ENCODE results near the gene TENM4. TPM values are rescaled to one million over a fixed set of nuclear protein-coding genes. Genes with fewer than 3 reads are reported as not detected.
"Not testable (repeated sequence)": the region's sequence is repeated elsewhere in the genome, so short reads cannot be mapped to it uniquely, and the experiment has no call there.

The TENM4 gene
- total RNA-seq, 4 donors from 2014 or later: 0.88 to 61.5 (median 4.0) TPM

GRCh38 chr11:78982473-78982872 lies 458.4 kb downstream of the TENM4 start:
- Histone ChIP-seq H3K4me3 (no peak overlapping the region), H3K27me3 (no peaks in the 10 kb centered on the region)

DNA sequence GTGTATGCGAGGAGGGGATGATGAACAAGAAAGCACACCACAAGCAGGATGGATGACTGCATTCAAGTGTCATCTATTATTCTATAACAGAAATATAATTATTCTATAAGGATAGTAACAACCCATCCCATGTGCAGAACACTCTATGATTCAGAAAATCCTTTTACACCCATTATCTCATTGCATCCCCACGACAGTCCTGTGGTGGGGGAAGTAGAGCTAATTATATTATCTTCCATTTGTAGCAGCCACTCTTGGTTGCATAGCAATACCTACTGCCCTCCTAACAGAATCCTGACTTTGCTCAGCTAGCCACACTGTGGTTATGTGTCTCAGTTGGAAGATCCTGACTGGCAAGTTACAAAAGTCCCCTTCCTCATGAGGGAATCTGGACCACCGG lies 459.7 kb downstream of the TENM4 start:
- intact Hi-C loops (cut with DNase I; ENCODE audit: low total_unique reads): no loop called here
- no peaks in the 10 kb centered on the region for H3K36me3 ChIP-seq
- no peak overlapping the region for H3K4me3 ChIP-seq

More at GRCh38 chr11:78982473-78982872, 458.4 kb downstream of the TENM4 start:
- DNase-seq: no peak
- intact Hi-C loops (cut with DNase I; ENCODE audit: low total_unique reads): no loop called here
- TF ChIP-seq, protein P1, sequence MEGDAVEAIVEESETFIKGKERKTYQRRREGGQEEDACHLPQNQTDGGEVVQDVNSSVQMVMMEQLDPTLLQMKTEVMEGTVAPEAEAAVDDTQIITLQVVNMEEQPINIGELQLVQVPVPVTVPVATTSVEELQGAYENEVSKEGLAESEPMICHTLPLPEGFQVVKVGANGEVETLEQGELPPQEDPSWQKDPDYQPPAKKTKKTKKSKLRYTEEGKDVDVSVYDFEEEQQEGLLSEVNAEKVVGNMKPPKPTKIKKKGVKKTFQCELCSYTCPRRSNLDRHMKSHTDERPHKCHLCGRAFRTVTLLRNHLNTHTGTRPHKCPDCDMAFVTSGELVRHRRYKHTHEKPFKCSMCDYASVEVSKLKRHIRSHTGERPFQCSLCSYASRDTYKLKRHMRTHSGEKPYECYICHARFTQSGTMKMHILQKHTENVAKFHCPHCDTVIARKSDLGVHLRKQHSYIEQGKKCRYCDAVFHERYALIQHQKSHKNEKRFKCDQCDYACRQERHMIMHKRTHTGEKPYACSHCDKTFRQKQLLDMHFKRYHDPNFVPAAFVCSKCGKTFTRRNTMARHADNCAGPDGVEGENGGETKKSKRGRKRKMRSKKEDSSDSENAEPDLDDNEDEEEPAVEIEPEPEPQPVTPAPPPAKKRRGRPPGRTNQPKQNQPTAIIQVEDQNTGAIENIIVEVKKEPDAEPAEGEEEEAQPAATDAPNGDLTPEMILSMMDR (IDR thresholded peaks at IDR 0.05): no peak
- no peak for TF ChIP-seq POLR2A (IDR thresholded peaks at IDR 0.05)
- Histone ChIP-seq H3K27ac (no peak overlapping the region), H3K36me3 (no peaks in the 10 kb centered on the region), H3K9me3 (no peaks in the 10 kb centered on the region), H3K4me1 (no peaks in the 10 kb centered on the region)

GRCh38 chr11:78978831-78979230 lies 462.0 kb downstream of the TENM4 start:
- intact Hi-C loops (cut with DNase I; ENCODE audit: low total_unique reads): no loop called here
- H3K4me1 ChIP-seq: no peaks in the 10 kb centered on the region
- TF ChIP-seq POLR2A (IDR thresholded peaks at IDR 0.05): no peak
- TF ChIP-seq, protein P1 (IDR thresholded peaks at IDR 0.05): no peak
- no peak overlapping the region for H3K4me3 ChIP-seq
- DNase-seq: no peak
- H3K36me3 ChIP-seq: no peaks in the 10 kb centered on the region
- no peaks in the 10 kb centered on the region for H3K27me3 ChIP-seq
- H3K9me3 ChIP-seq: no peaks in the 10 kb centered on the region
- no peak overlapping the region for H3K27ac ChIP-seq

More for the DNA sequence above, 459.7 kb downstream of the TENM4 start:
- Histone ChIP-seq H3K27ac (no peak overlapping the region), H3K27me3 (no peaks in the 10 kb centered on the region), H3K4me1 (no peaks in the 10 kb centered on the region), H3K9me3 (no peaks in the 10 kb centered on the region)
- TF ChIP-seq, protein P1 (IDR thresholded peaks at IDR 0.05): no peak
- TF ChIP-seq POLR2A (IDR thresholded peaks at IDR 0.05): no peak
- no peak for DNase-seq

DNA sequence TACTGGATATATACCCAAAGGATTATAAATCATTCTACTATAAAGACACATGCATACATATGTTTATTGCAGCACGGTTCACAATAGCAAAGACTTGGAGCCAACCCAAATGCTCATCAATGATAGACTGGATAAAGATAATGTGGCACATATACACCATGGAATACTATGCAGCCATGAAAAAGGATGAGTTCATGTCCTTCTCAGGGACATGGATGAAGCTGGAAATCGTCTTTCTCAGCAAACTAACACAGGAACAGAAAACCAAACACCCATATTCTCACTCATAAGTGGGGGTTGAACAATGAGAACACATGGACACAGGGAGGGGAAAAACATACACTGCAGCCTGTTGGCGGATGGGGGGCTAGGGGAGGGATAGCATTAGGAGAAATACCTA lies 463.0 kb downstream of the TENM4 start:
- intact Hi-C loops (cut with DNase I; ENCODE audit: low total_unique reads); H3K4me3 ChIP-seq; DNase-seq; H3K36me3 ChIP-seq; H3K4me1 ChIP-seq; H3K9me3 ChIP-seq; H3K27me3 ChIP-seq; H3K27ac ChIP-seq: not testable (repeated sequence)

GRCh38 chr11:78977009-78977408 lies 463.8 kb downstream of the TENM4 start:
- intact Hi-C loops (cut with DNase I; ENCODE audit: low total_unique reads): no loop called here
- no peaks in the 10 kb centered on the region for H3K4me1 ChIP-seq
- no peak for TF ChIP-seq POLR2A (IDR thresholded peaks at IDR 0.05)
- TF ChIP-seq, protein P1 (IDR thresholded peaks at IDR 0.05): no peak
- DNase-seq: no peak
- H3K27ac ChIP-seq: no peak overlapping the region
- no peak overlapping the region for H3K4me3 ChIP-seq
- no peaks in the 10 kb centered on the region for H3K9me3 ChIP-seq
- no peaks in the 10 kb centered on the region for H3K36me3 ChIP-seq
- H3K27me3 ChIP-seq: no peaks in the 10 kb centered on the region

- no peaks in the 10 kb centered on the region for H3K9me3 ChIP-seq
- intact Hi-C loops (cut with DNase I; ENCODE audit: low total_unique reads): no loop called here
- H3K36me3 ChIP-seq: no peaks in the 10 kb centered on the region
- no peak for DNase-seq
- H3K27me3 ChIP-seq: no peaks in the 10 kb centered on the region
- no peak for TF ChIP-seq POLR2A (IDR thresholded peaks at IDR 0.05)
- TF ChIP-seq, protein P1 (IDR thresholded peaks at IDR 0.05): no peak
- no peaks in the 10 kb centered on the region for H3K4me1 ChIP-seq
- H3K4me3 ChIP-seq: no peak overlapping the region
- no peak overlapping the region for H3K27ac ChIP-seq
Observed at GRCh38 chr11:78975081-78975480, 465.7 kb downstream of the TENM4 start.

Measured in uterus (tissue), 4 donors.